PC-9 (cell line): ENCODE data around the gene ZFR. TPM values are rescaled to one million over a fixed set of nuclear protein-coding genes. Genes with fewer than 3 reads are reported as not detected.

ENCODE experiments used
- BruUV-seq: library from RNA; stranded (reverse); fragments of 400-500 nt; replicated peaks from 2 replicates; lab custom pipeline; 2021; lab: Mats Ljungman, UMichigan
- CTCF ChIA-PET: fragments of 300-600 bp; sonication (Branson Sonifier 250); formaldehyde crosslinking; loops from one replicate; lab custom pipeline; 2022; ENCODE audit warnings: antibody characterized with exemption; lab: Charles Lee
- POLR2A ChIA-PET: fragments of 300-600 bp; sonication (Branson Sonifier 250); formaldehyde crosslinking; loops from one replicate; lab custom pipeline; 2022; ENCODE audit warnings: antibody characterized with exemption; ENCODE audit not compliant: unreplicated experiment; lab: Charles Lee
- DNase-seq, 2 experiments: peaks; one replicate each; pipeline versions ENCODE4 v3.0.0 to v3.0.0-alpha.2; 2015 to 2022; ENCODE audit warnings: mixed read lengths in 1 of 2
- H2AFZ ChIP-seq: fragments of 200-600 bp; sonication (generic); 2 replicates; pipeline ENCODE4 v1.8.1; 2017; ENCODE audit warnings: antibody characterized with exemption
- H3F3A ChIP-seq: fragments of 200-600 bp; sonication (generic); 2 replicates; pipeline ENCODE4 v1.8.1; 2017; ENCODE audit warnings: antibody characterized with exemption, mild to moderate bottlenecking, low read depth; ENCODE audit not compliant: insufficient read depth
- H3K27ac ChIP-seq: fragments of 200-600 bp; sonication (generic); 2 replicates; pipeline ENCODE4 v1.6.1; 2016; ENCODE audit warnings: mixed run types
- H3K27me3 ChIP-seq: fragments of 200-600 bp; sonication (generic); 2 replicates; pipeline ENCODE4 v1.6.1; 2016; ENCODE audit warnings: low read depth, mixed run types; ENCODE audit not compliant: insufficient read depth
- H3K36me3 ChIP-seq: fragments of 200-600 bp; sonication (generic); 2 replicates; pipeline ENCODE4 v1.6.1; 2016; ENCODE audit warnings: low read depth, mixed run types
- H3K4me1 ChIP-seq: fragments of 200-600 bp; sonication (generic); replicated peaks from 2 replicates; pipeline ENCODE4 v1.6.1; 2016; ENCODE audit warnings: mixed run types; ENCODE audit not compliant: insufficient read depth
- H3K4me2 ChIP-seq: fragments of 200-600 bp; sonication (generic); 2 replicates; pipeline ENCODE4 v1.6.1; 2017; ENCODE audit warnings: mixed run types
- H3K4me3 ChIP-seq: fragments of 200-600 bp; sonication (generic); 2 replicates; pipeline ENCODE4 v1.6.1; 2016; ENCODE audit warnings: mixed run types
- H3K79me2 ChIP-seq: fragments of 200-600 bp; sonication (generic); 2 replicates; pipeline ENCODE4 v1.6.1; 2017; ENCODE audit warnings: low read depth, mixed run types
- H3K9me2 ChIP-seq: fragments of 200-600 bp; sonication (generic); 2 replicates; pipeline ENCODE4 v1.8.1; 2017; ENCODE audit warnings: mild to moderate bottlenecking; ENCODE audit not compliant: insufficient read depth
- H3K9me3 ChIP-seq: fragments of 200-600 bp; sonication (generic); 2 replicates; pipeline ENCODE4 v1.8.1; 2016; ENCODE audit warnings: low read depth; ENCODE audit not compliant: insufficient read depth
- H4K20me1 ChIP-seq: fragments of 200-600 bp; sonication (generic); 2 replicates; pipeline ENCODE4 v1.8.1; 2017; ENCODE audit not compliant: insufficient read depth
- intact Hi-C: fragments of 100-400 bp; cut with micrococcal nuclease; formaldehyde crosslinking; loops from one replicate; pipeline ENCODE4 v1.10.0; 2022; ENCODE audit not compliant: unreplicated experiment
- microRNA-seq: library from miRNA; unstranded; fragments of <30 nt; microRNA quantifications from one replicate; pipeline ENCODE4 v1.2.0, GENCODE V29; 2021; ENCODE audit warnings: borderline number of aligned reads, borderline replicate concordance
- total RNA-seq: library from RNA; stranded (reverse); gene quantifications from 2 replicates; pipeline ENCODE4 v1.2.3, GENCODE V29; 2021
- TF ChIP-seq, protein P1 (sequence below): fragments of 200-600 bp; sonication (generic); conservative IDR thresholded peaks from 2 replicates; pipeline ENCODE4 v1.6.1; 2017; ENCODE audit warnings: mixed run types, antibody characterized with exemption, mild to moderate bottlenecking, moderate library complexity

Gene ZFR
- total RNA-seq, 1 experiment from 2014 or later: 69.2 TPM

DNA sequence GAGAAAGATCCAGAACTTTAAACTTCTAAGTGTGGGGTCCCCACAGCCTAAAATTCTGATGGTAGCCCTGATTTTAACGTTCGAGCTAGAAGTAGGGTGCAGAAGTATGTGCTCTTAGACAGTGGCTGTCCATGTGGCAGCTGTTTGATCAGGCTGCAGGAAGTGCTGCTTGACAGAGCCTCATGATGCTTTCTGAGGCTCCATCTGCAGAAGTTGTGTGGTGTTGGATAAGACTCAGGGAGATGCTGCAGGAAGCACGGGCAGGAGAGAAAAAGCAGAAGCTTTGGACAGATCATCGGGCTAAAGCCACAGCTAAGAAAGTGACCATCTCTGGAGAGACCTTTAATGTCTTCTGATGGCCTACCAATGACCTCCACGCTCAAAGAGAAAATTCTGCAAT lies 139.9 kb downstream of the ZFR start:
- Histone ChIP-seq H3K4me1 (no peaks in the 10 kb centered on the region), H3K36me3 (no peaks in the 10 kb centered on the region), H3K4me2 (no peak overlapping the region), H3K4me3 (no peak overlapping the region), H3K27ac (no peak overlapping the region), H3K9me3 (no peaks in the 10 kb centered on the region), H3K79me2 (peaks cover 20% of the 10 kb centered on the region), H3K27me3 (no peaks in the 10 kb centered on the region), H3F3A (no peaks in the 10 kb centered on the region), H4K20me1 (peaks cover 3% of the 10 kb centered on the region; the same call in 1 of the 2 replicates), H2AFZ (no peak overlapping the region), H3K9me2 (no peaks in the 10 kb centered on the region)
- POLR2A ChIA-PET: no interaction called here
- no TSS peak for BruUV-seq
- TF ChIP-seq, protein P1, sequence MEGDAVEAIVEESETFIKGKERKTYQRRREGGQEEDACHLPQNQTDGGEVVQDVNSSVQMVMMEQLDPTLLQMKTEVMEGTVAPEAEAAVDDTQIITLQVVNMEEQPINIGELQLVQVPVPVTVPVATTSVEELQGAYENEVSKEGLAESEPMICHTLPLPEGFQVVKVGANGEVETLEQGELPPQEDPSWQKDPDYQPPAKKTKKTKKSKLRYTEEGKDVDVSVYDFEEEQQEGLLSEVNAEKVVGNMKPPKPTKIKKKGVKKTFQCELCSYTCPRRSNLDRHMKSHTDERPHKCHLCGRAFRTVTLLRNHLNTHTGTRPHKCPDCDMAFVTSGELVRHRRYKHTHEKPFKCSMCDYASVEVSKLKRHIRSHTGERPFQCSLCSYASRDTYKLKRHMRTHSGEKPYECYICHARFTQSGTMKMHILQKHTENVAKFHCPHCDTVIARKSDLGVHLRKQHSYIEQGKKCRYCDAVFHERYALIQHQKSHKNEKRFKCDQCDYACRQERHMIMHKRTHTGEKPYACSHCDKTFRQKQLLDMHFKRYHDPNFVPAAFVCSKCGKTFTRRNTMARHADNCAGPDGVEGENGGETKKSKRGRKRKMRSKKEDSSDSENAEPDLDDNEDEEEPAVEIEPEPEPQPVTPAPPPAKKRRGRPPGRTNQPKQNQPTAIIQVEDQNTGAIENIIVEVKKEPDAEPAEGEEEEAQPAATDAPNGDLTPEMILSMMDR: no peak
- intact Hi-C loops: no loop called here
- CTCF ChIA-PET: no interaction called here
- DNase-seq: peak in 1 of 2 experiments; percentile 30

Small RNA genes within 50 kb of the gene (microRNA-seq; reads per million reads assigned to microRNA genes)
- gene MIR579: 10.8 reads per million, percentile 19 among the genes with 10 or more reads in this experiment

Other genes with a start within 250 kb of the ZFR start
- gene MTMR12, start 131.8 kb downstream of the ZFR start, total RNA-seq: 44.5 and 47.5 TPM in 2 replicates
- gene SUB1, start 140.8 kb upstream of the ZFR start, total RNA-seq: 314 and 328 TPM in 2 replicates